OCI-LY7 (cell line): ENCODE data around the gene CMSS1. TPM values are rescaled to one million over a fixed set of nuclear protein-coding genes. Genes with fewer than 3 reads are reported as not detected.
"Not testable (repeated sequence)": the region's sequence is repeated elsewhere in the genome, so short reads cannot be mapped to it uniquely, and the experiment has no call there.

Experiments used
- BruUV-seq: library from RNA; stranded (reverse); fragments of 400-500 nt; replicated peaks from 2 replicates; lab custom pipeline; 2021; lab: Mats Ljungman, UMichigan
- CTCF ChIA-PET: fragments of 300-600 bp; sonication (Branson Sonifier 250); formaldehyde crosslinking; loops from one replicate; lab custom pipeline; 2022; ENCODE audit warnings: antibody characterized with exemption; ENCODE audit not compliant: unreplicated experiment; lab: Charles Lee
- POLR2A ChIA-PET: fragments of 300-600 bp; sonication (Branson Sonifier 250); formaldehyde crosslinking; loops from one replicate; lab custom pipeline; 2022; ENCODE audit warnings: antibody characterized with exemption; lab: Charles Lee
- DNase-seq: peaks from one replicate; pipeline ENCODE4 v3.0.0-alpha.2; 2015; ENCODE audit warnings: low spot score
- H2AFZ ChIP-seq: fragments of 200-600 bp; sonication (generic), shearing (Covaris generic); 2 replicates; pipeline ENCODE4 v1.6.1; 2014; ENCODE audit warnings: mild to moderate bottlenecking, antibody characterized with exemption, low read length, moderate library complexity
- H3K27ac ChIP-seq: fragments of 200-600 bp; sonication (generic); 2 replicates; pipeline ENCODE4 v1.5.1; 2014; ENCODE audit warnings: mixed run types, low read depth, mild to moderate bottlenecking, moderate library complexity, low read length, inconsistent platforms; ENCODE audit not compliant: poor library complexity, severe bottlenecking
- H3K36me3 ChIP-seq: fragments of 200-600 bp; sonication (generic); 2 replicates; pipeline ENCODE4 v1.6.1; 2014; ENCODE audit warnings: mild to moderate bottlenecking, antibody characterized with exemption, low read length, moderate library complexity, mixed read lengths; ENCODE audit not compliant: insufficient read depth
- H3K4me1 ChIP-seq: fragments of 200-600 bp; sonication (generic); 2 replicates; pipeline ENCODE4 v1.5.1; 2014; ENCODE audit warnings: mild to moderate bottlenecking, low read length; ENCODE audit not compliant: insufficient read depth, poor library complexity, severe bottlenecking
- H3K4me2 ChIP-seq: fragments of 200-600 bp; sonication (generic); 2 replicates; pipeline ENCODE4 v1.6.1; 2014; ENCODE audit warnings: mild to moderate bottlenecking, low read length
- H3K4me3 ChIP-seq: fragments of 200-600 bp; sonication (generic); 2 replicates; pipeline ENCODE4 v1.5.1; 2014; ENCODE audit warnings: mild to moderate bottlenecking, low read depth, low read length; ENCODE audit not compliant: poor library complexity, severe bottlenecking
- H3K79me2 ChIP-seq: fragments of 200-600 bp; sonication (generic); 2 replicates; pipeline ENCODE4 v1.6.1; 2016; ENCODE audit warnings: low read depth, mild to moderate bottlenecking, low read length, moderate library complexity, mixed read lengths; ENCODE audit not compliant: insufficient read depth
- H3K9me2 ChIP-seq: fragments of 200-600 bp; sonication (generic); 2 replicates; pipeline ENCODE4 v1.6.1; 2016; ENCODE audit warnings: mild to moderate bottlenecking, low read length, mixed read lengths; ENCODE audit not compliant: insufficient read depth
- H3K9me3 ChIP-seq: fragments of 200-600 bp; sonication (generic); 2 replicates; pipeline ENCODE4 v1.6.1; 2014; ENCODE audit warnings: mild to moderate bottlenecking, mixed run types, low read length, mixed read lengths
- H4K20me1 ChIP-seq: fragments of 200-600 bp; sonication (generic); 2 replicates; pipeline ENCODE4 v1.6.1; 2014; ENCODE audit warnings: mild to moderate bottlenecking, antibody characterized with exemption, low read length, moderate library complexity, mixed read lengths; ENCODE audit not compliant: insufficient read depth
- CTCF ChIP-seq: fragments of 200-600 bp; sonication (generic); conservative IDR thresholded peaks from 2 replicates; pipeline ENCODE4 v1.5.1; 2014; ENCODE audit warnings: mild to moderate bottlenecking, antibody characterized with exemption, low read length, moderate library complexity, mixed read lengths
- EZH2phosphoT487 ChIP-seq: fragments of 200-600 bp; sonication (generic); IDR thresholded peaks from 2 replicates; pipeline ENCODE4 v1.6.1; 2018; ENCODE audit warnings: low read depth, borderline replicate concordance, mild to moderate bottlenecking, mixed run types, antibody characterized with exemption, low read length, moderate library complexity, mixed read lengths
- intact Hi-C: fragments of 100-400 bp; cut with micrococcal nuclease; formaldehyde crosslinking; loops from one replicate; pipeline ENCODE4 v1.10.0; 2022; ENCODE audit not compliant: unreplicated experiment
- total RNA-seq, 2 experiments: library from RNA; depleted of rRNA in 1 of 2; stranded (reverse); fragments of >200 nt in 1 of 2; shearing (Covaris generic) in 1 of 2; gene quantifications; 2 replicates each; pipeline ENCODE4 v1.2.3, GENCODE V29; 2014 to 2022

CMSS1 gene
- total RNA-seq, 2 experiments from 2014 or later: 25.7 to 46.6 TPM

- 0 out of 2 replicates have a peak overlapping the region, but pooled peaks have one; percentile 2 for H3K4me2 ChIP-seq
- POLR2A ChIA-PET: no interaction called here
- H3K4me1 ChIP-seq: peaks cover 26% of the 10 kb centered on the region
- H2AFZ ChIP-seq: no peak overlapping the region
- H3K79me2 ChIP-seq: no peaks in the 10 kb centered on the region
- no TSS peak for BruUV-seq
- DNase-seq: no peak
- H3K4me3 ChIP-seq: no peak overlapping the region
- intact Hi-C loops: no loop called here
- CTCF ChIA-PET: no interaction called here
- H3K27ac ChIP-seq: no peak overlapping the region
- H3K9me2 ChIP-seq: no peaks in the 10 kb centered on the region
- H4K20me1 ChIP-seq: peaks cover 42% of the 10 kb centered on the region
- H3K36me3 ChIP-seq: no peaks in the 10 kb centered on the region
- H3K9me3 ChIP-seq: no peaks in the 10 kb centered on the region
- TF ChIP-seq CTCF (no peak), EZH2phosphoT487 (no peak)
These were observed 230.6 kb downstream of the CMSS1 start for GRCh38 chr3:100048248-100048647.

GRCh38 chr3:100051513-100051912, 233.9 kb downstream of the CMSS1 start:
- Histone ChIP-seq H4K20me1 (peaks cover 21% of the 10 kb centered on the region), H3K4me1 (peaks cover 15% of the 10 kb centered on the region)
- DNase-seq, H3K79me2 ChIP-seq, CTCF ChIA-PET, H3K9me3 ChIP-seq, H3K4me2 ChIP-seq, H3K4me3 ChIP-seq, intact Hi-C loops, H2AFZ ChIP-seq, H3K36me3 ChIP-seq, BruUV-seq, H3K27ac ChIP-seq, H3K9me2 ChIP-seq: not testable (repeated sequence)
- POLR2A ChIA-PET: interaction anchor here (0.5 kb wide), 2 partner anchors 10 to 39 kb away, joined by 3 read pairs; no protein-coding TSS in a partner anchor

- Histone ChIP-seq H3K9me2 (no peaks in the 10 kb centered on the region), H3K9me3 (no peaks in the 10 kb centered on the region), H3K36me3 (no peaks in the 10 kb centered on the region), H3K4me3 (no peak overlapping the region), H4K20me1 (no peaks in the 10 kb centered on the region; the same call in 1 of the 2 replicates), H3K27ac (no peak overlapping the region), H3K79me2 (no peaks in the 10 kb centered on the region), H2AFZ (no peak overlapping the region), H3K4me2 (no peak overlapping the region), H3K4me1 (no peaks in the 10 kb centered on the region)
- ChIA-PET CTCF (no interaction called here), POLR2A (interaction anchor here (0.6 to 1.2 kb wide), 3 partner anchors 40 to 1031 kb away, joined by 3 to 6 read pairs (median 5); no protein-coding TSS in a partner anchor)
- TF ChIP-seq EZH2phosphoT487 (no peak), CTCF (no peak)
- no TSS peak for BruUV-seq
- DNase-seq: no peak
- intact Hi-C loops: no loop called here
These were observed 236.4 kb downstream of the CMSS1 start for GRCh38 chr3:100053951-100054620.
